Fibroblast of lung (primary cell): ENCODE results near the gene ITGB7.

Experiments
- CTCF ChIP-seq, 2 donors: IDR thresholded peaks in 1 of 2; conservative IDR thresholded peaks in 1 of 2; 1 replicate in 1 of 2; 2 replicates in 1 of 2; pipeline ENCODE4 v1.5.1; 2011 to 2012; ENCODE audit warnings: low read length in 2 of 2, control low read depth in 1 of 2, inconsistent platforms in 1 of 2, low read depth in 1 of 2, mild to moderate bottlenecking in 1 of 2
- EZH2 ChIP-seq: IDR thresholded peaks from 2 replicates; pipeline ENCODE4 v1.5.1; 2012; ENCODE audit warnings: low read length, control low read depth, mild to moderate bottlenecking; ENCODE audit errors: missing control alignments

DNA sequence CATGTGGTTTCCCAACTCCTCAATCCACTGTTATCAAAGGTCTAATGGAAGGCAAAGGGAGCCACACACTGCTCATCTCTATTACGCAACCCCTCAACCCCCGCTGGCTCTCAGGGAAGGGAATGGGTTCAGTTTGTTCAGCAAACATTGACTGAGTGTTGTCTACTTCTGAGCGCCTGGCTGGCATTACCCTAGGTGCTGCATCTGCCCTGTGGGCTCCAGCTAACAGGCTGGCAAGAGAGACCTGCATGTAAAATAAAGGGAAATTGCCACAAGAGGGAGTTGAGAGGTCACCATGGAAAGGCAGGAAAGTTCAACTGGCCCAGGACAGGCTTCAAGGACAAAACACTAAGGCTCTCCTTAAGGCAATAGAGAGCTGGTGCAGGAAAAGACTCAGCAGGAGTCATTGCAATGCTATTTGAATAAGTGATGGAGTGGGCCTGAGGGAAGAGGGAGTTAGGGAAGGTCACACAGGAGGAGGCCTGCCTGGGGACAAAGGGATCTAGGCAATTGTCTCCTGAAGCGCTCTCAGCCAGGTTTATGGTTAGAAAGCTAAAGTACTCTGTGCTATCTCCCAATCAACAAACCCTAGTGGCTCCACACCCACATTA, 32.1 kb downstream of the ITGB7 start:
- TF ChIP-seq CTCF (conservative IDR thresholded peaks at IDR 0.05 in 1 of 2, IDR thresholded peaks at IDR 0.05 in 1 of 2; ENCODE audit: low read depth in 1 of 2, low read length in 2 of 2) (peak; percentile 3 to 23), EZH2 (no peak)
